Hepatocyte (in vitro differentiated cells): Measurements from ENCODE around the gene CACNA2D1.

ENCODE experiments used
- CTCF ChIP-seq: fragments of 200-600 bp; sonication (generic); IDR thresholded peaks from 2 replicates; pipeline ENCODE4 v1.5.1; 2016; ENCODE audit warnings: antibody characterized with exemption, mild to moderate bottlenecking; ENCODE audit not compliant: poor library complexity
- EZH2 ChIP-seq: fragments of 200-600 bp; sonication (generic); IDR thresholded peaks from 2 replicates; pipeline ENCODE4 v1.6.1; 2016; ENCODE audit warnings: antibody characterized with exemption, mild to moderate bottlenecking, borderline replicate concordance
- EZH2phosphoT487 ChIP-seq: fragments of 200-600 bp; sonication (generic); IDR thresholded peaks from one replicate; pipeline ENCODE4 v1.6.1; 2018; ENCODE audit warnings: antibody characterized with exemption, mild to moderate bottlenecking, low read depth, moderate library complexity; ENCODE audit not compliant: unreplicated experiment, severe bottlenecking

DNA sequence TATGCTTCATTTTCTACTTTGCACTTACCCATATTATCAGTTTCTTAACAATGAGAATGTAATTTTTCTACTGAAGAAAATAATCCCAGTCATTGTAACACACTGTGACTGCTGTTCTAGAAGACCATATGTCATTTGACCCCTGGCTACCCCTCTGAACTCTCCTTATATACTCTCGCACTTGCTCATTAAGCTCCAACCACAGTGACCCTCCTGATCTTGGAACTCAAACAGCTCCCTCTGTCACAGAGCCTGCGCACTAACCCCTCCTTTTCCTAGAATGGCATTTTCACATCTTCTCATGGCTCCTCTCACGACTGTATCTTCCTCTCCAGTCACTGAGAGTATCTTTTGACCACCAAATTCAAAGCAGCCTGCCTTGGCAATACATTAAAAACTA is 169.7 kb downstream of the CACNA2D1 start:
- TF ChIP-seq CTCF (no peak), EZH2phosphoT487 (no peak), EZH2 (no peak)
